ENCODE measurements around the gene PDE10A.

DNA sequence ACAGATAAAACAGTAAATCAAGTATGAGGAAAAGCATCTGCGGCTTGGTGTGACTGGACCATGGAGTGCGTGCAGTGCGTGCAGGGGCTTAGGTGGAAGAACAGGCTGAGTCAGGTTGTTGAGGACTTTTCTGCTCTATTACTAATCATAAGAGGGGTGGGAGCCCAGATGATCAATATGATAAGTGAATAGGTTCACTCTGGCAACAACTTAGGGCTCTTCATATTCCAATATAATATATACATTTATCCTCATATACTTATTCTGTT lies 56.4 kb downstream of the PDE10A start:
- TF ChIP-seq EZH2 (IDR thresholded peaks at IDR 0.05) = no peak
- no peak for TF ChIP-seq POLR2AphosphoS5 (IDR thresholded peaks at IDR 0.05; ENCODE audit: borderline replicate concordance, low read depth, low read length)
- TF ChIP-seq FOXP2 (optimal IDR thresholded peaks at IDR 0.05; ENCODE audit: control extremely low read depth, extremely low read length, insufficient read depth) = no peak

All from SK-N-MC (cell line).